ENCODE data around the gene NPAS4. TPM values are rescaled to one million over a fixed set of nuclear protein-coding genes. Genes with fewer than 3 reads are reported as not detected.

NPAS4 gene
- total and polyA plus RNA-seq, 9 of the 15 experiments (the other 6 are each of a cell fraction or from before 2014, with no cell fraction given): not detected

GRCh38 chr11:66420671-66421476 lies at the start of gene NPAS4 (continued):
- no peak for TF ChIP-seq POLR2AphosphoS5 (IDR thresholded peaks at IDR 0.05; ENCODE audit: control insufficient read depth, insufficient read depth, low read depth, low read length)
- no peak for TF ChIP-seq SRSF1 (IDR thresholded peaks at IDR 0.05; ENCODE audit: low read depth, low read length)
- TF ChIP-seq E2F5 (CRISPR knock-in tag; IDR thresholded peaks at IDR 0.05): no peak
- TF ChIP-seq, protein P1, sequence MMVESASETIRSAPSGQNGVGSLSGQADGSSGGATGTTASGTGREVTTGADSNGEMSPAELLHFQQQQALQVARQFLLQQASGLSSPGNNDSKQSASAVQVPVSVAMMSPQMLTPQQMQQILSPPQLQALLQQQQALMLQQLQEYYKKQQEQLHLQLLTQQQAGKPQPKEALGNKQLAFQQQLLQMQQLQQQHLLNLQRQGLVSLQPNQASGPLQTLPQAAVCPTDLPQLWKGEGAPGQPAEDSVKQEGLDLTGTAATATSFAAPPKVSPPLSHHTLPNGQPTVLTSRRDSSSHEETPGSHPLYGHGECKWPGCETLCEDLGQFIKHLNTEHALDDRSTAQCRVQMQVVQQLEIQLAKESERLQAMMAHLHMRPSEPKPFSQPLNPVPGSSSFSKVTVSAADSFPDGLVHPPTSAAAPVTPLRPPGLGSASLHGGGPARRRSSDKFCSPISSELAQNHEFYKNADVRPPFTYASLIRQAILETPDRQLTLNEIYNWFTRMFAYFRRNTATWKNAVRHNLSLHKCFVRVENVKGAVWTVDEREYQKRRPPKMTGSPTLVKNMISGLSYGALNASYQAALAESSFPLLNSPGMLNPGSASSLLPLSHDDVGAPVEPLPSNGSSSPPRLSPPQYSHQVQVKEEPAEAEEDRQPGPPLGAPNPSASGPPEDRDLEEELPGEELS (CRISPR knock-in tag; IDR thresholded peaks at IDR 0.05; ENCODE audit: borderline replicate concordance): no peak
